ENCODE measurements around the gene PGS1. TPM values are rescaled to one million over a fixed set of nuclear protein-coding genes. Genes with fewer than 3 reads are reported as not detected.

The PGS1 gene
- total RNA-seq, 1 donor from 2014 or later = 45.2 TPM

DNA sequence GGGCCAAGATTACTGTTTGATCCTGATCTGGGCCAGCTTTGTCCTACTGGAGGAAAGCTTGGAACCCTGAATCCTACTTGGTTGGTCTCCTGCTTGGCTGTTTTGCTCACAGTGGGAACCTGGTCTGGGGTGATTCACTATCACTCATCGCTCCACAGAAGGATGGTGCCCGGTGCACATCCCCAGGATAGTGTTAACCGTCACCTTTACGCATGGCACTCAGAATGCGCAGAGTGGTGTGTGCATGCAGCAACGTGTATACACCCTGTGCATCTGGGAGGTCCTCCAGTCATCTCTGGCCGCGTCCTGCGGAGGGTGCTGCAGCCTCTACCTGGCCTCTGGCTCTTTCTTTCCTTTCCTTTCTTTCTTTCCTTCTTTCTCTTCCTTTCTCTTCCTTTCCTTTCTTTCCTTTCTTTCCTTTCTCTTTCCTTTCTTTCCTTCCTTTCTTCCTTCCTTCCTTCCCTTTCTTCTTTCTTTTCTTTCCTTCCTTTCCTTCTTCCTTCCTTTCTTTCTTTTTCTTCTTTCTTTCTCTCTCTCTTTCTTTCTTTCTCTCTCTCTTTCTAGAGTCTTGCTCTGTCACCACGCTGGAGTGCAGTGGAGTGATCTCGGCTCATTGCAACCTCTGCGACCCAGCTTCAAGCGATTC is 31.7 kb upstream of the PGS1 start:
- Mint-ChIP-seq H3K36me3 (no peaks in the 10 kb centered on the region), H3K9me3 (no peaks in the 10 kb centered on the region), H3K4me3 (no peak overlapping the region), H3K27ac (no peak overlapping the region), H3K27me3 (ENCODE audit: insufficient read depth, low read depth) (peaks cover 9% of the 10 kb centered on the region), H3K4me1 (peaks cover 27% of the 10 kb centered on the region)
- Histone ChIP-seq H3K36me3 (no peaks in the 10 kb centered on the region), H3K9me3 (ENCODE audit: low read depth) (no peaks in the 10 kb centered on the region), H3F3A (ENCODE audit: low read depth) (peaks cover 25% of the 10 kb centered on the region), H2AFZ (replicated peaks) (no peak overlapping the region), H3K79me2 (ENCODE audit: low read depth) (no peaks in the 10 kb centered on the region), H3K27me3 (peaks cover 56% of the 10 kb centered on the region), H3K4me2 (no peak overlapping the region), H3K4me3 (no peak overlapping the region), H3K27ac (no peak overlapping the region), H3K9ac (no peak overlapping the region), H4K20me1 (ENCODE audit: low read depth) (peaks cover 6% of the 10 kb centered on the region), H3K4me1 (peaks cover 21% of the 10 kb centered on the region)
- no peak for DNase-seq (ENCODE audit: low spot score)
- no peak for TF ChIP-seq EZH2 (IDR thresholded peaks at IDR 0.05)
- TF ChIP-seq EZH2phosphoT487 (IDR thresholded peaks at IDR 0.05) = no peak

DNA sequence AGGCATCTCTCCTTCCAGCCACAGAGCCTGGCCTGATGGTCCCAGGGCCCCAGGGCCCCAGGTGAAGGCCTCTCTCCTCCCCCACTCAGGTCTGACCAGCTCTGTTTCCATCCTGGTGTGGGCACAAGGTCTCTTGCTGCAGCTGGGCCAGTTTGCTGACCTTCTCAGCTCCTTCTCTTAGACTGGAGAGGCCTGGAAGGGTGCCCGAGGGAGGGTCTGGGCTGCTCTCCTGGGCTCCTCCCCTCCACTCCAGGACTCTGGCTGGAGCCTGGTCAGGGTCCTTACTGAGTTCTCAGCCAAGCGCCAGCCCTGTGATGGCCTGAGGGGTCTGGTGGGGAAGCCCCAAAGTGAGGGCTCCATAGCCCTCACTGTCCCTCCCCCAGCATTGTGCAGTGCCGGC is 31.0 kb upstream of the PGS1 start:
- peaks cover 13% of the 10 kb centered on the region for H4K20me1 ChIP-seq (ENCODE audit: low read depth)
- Mint-ChIP-seq H3K27ac (no peak overlapping the region), H3K36me3 (no peaks in the 10 kb centered on the region), H3K4me3 (no peak overlapping the region), H3K4me1 (peaks cover 33% of the 10 kb centered on the region), H3K9me3 (no peaks in the 10 kb centered on the region), H3K27me3 (ENCODE audit: insufficient read depth, low read depth) (peaks cover 9% of the 10 kb centered on the region)
- H3K4me1 ChIP-seq = peaks cover 24% of the 10 kb centered on the region
- no peaks in the 10 kb centered on the region for H3K79me2 ChIP-seq (ENCODE audit: low read depth)
- no peak overlapping the region for H2AFZ ChIP-seq (replicated peaks)
- peaks cover 29% of the 10 kb centered on the region for H3F3A ChIP-seq (ENCODE audit: low read depth)
- H3K4me2 ChIP-seq = no peak overlapping the region
- no peak overlapping the region for H3K27ac ChIP-seq
- TF ChIP-seq EZH2phosphoT487 (IDR thresholded peaks at IDR 0.05) (no peak), EZH2 (IDR thresholded peaks at IDR 0.05) (no peak)
- TF ChIP-seq, protein P1, sequence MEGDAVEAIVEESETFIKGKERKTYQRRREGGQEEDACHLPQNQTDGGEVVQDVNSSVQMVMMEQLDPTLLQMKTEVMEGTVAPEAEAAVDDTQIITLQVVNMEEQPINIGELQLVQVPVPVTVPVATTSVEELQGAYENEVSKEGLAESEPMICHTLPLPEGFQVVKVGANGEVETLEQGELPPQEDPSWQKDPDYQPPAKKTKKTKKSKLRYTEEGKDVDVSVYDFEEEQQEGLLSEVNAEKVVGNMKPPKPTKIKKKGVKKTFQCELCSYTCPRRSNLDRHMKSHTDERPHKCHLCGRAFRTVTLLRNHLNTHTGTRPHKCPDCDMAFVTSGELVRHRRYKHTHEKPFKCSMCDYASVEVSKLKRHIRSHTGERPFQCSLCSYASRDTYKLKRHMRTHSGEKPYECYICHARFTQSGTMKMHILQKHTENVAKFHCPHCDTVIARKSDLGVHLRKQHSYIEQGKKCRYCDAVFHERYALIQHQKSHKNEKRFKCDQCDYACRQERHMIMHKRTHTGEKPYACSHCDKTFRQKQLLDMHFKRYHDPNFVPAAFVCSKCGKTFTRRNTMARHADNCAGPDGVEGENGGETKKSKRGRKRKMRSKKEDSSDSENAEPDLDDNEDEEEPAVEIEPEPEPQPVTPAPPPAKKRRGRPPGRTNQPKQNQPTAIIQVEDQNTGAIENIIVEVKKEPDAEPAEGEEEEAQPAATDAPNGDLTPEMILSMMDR (IDR thresholded peaks at IDR 0.05) = no peak
- no peak for DNase-seq (ENCODE audit: low spot score)
- H3K9ac ChIP-seq = no peak overlapping the region
- H3K9me3 ChIP-seq (ENCODE audit: low read depth) = no peaks in the 10 kb centered on the region
- peaks cover 49% of the 10 kb centered on the region for H3K27me3 ChIP-seq
- no peaks in the 10 kb centered on the region for H3K36me3 ChIP-seq
- no peak overlapping the region for H3K4me3 ChIP-seq

DNA sequence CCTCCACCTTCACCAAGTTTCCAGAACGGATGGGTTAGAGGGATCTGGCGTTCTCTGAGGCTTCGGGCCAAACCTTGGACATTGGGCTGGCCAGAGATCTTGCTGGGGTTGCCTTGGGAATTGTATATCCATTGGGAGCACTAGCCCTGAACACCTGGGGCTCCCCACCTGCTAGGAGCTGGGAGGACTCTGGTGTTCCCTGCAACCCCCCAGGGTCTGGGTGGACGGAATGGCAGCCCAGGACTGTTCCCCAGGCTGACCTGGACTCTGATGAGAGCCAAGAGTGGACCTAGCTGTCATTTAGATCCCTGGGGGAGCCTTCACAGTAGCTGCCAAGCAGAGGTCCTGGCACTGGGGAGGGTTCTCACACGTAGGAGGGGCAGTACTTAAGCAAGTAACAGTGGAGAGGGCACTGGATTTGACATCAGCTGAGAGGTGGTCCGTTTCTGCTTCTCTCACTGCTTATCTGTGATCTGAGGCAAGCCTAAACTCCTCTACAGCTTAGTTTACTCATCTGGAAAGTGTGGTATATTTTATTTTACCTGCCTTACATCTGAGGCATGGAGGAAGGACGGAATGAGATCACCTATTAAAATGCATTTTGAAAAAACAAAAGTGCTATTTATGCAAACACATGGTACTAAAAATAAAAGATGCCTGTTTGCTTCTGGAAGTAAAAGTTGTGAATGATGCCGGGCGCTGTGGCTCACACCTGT is 30.2 kb upstream of the PGS1 start:
- no peak for DNase-seq (ENCODE audit: low spot score)
- Histone ChIP-seq H3K4me1 (peaks cover 19% of the 10 kb centered on the region), H3K79me2 (ENCODE audit: low read depth) (no peaks in the 10 kb centered on the region), H3K9ac (no peak overlapping the region), H4K20me1 (ENCODE audit: low read depth) (peaks cover 14% of the 10 kb centered on the region), H3K4me2 (no peak overlapping the region), H3K27me3 (peaks cover 41% of the 10 kb centered on the region), H3K27ac (no peak overlapping the region), H2AFZ (replicated peaks) (no peak overlapping the region), H3K36me3 (no peaks in the 10 kb centered on the region), H3K4me3 (no peak overlapping the region), H3K9me3 (ENCODE audit: low read depth) (no peaks in the 10 kb centered on the region), H3F3A (ENCODE audit: low read depth) (peaks cover 27% of the 10 kb centered on the region)
- Mint-ChIP-seq H3K4me3 (no peak overlapping the region), H3K27ac (peak overlapping the region; percentile 15), H3K9me3 (no peaks in the 10 kb centered on the region), H3K27me3 (ENCODE audit: insufficient read depth, low read depth) (peaks cover 7% of the 10 kb centered on the region), H3K4me1 (peaks cover 28% of the 10 kb centered on the region), H3K36me3 (no peaks in the 10 kb centered on the region)
- no peak for TF ChIP-seq EZH2 (IDR thresholded peaks at IDR 0.05)
- TF ChIP-seq, protein P1 (IDR thresholded peaks at IDR 0.05) = no peak
- TF ChIP-seq EZH2phosphoT487 (IDR thresholded peaks at IDR 0.05) = no peak
